Activated CD4-positive, alpha-beta T cell treated with anti-CD3 and anti-CD28 coated beads, Interleukin-2, amount 10 ng/mL, durations not matched to agents 24 days and 14 days (primary cell): ENCODE data around the gene ADAMTS18. TPM values are rescaled to one million over a fixed set of nuclear protein-coding genes. Genes with fewer than 3 reads are reported as not detected.

Experiments used
- DNase-seq: peaks from one replicate; pipeline ENCODE4 v3.0.0; 2022
- H3K27ac Mint-ChIP-seq: one replicate; pipeline ENCODE4 v1.8.0; 2022; ENCODE audit warnings: mild to moderate bottlenecking, mixed read lengths
- H3K27me3 Mint-ChIP-seq: one replicate; pipeline ENCODE4 v1.8.0; 2022; ENCODE audit warnings: mixed read lengths
- H3K36me3 Mint-ChIP-seq: one replicate; pipeline ENCODE4 v1.8.0; 2022; ENCODE audit warnings: low read depth, mild to moderate bottlenecking, mixed read lengths
- H3K4me1 Mint-ChIP-seq: one replicate; pipeline ENCODE4 v1.8.0; 2021; ENCODE audit warnings: mixed read lengths
- H3K4me3 Mint-ChIP-seq: one replicate; pipeline ENCODE4 v1.8.0; 2022; ENCODE audit warnings: mild to moderate bottlenecking, moderate library complexity, mixed read lengths
- H3K9me3 Mint-ChIP-seq: one replicate; pipeline ENCODE4 v1.8.0; 2021; ENCODE audit warnings: mixed read lengths
- intact Hi-C: fragments of 100-400 bp; cut with micrococcal nuclease; formaldehyde crosslinking; loops from one replicate; pipeline ENCODE4 v1.15.1; 2023
- total RNA-seq: library from RNA; stranded (reverse); gene quantifications from 2 replicates; pipeline ENCODE4 v1.2.3, GENCODE V29; 2022

The ADAMTS18 gene
- total RNA-seq, 1 donor from 2014 or later: not detected

DNA sequence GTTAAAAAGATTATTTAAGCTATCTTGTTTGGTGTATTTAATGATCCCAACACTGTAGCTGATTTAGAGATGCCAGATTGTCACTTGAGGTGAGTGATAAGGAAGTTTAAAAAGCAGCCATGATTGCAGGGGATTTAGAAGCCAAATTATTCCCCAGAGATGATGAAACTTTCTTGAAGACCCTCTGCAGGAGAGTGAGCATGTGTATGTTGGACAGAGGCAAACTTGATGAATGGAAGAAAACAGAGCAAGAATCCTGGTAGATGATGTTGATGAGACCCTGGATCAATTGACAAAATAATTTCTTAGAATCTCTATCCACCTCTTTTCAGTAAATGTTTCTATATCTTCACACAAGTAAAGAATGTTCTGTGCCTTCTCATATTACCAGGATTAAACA is 14.4 kb upstream of the ADAMTS18 start:
- no peak overlapping the region for H3K27ac Mint-ChIP-seq
- H3K4me3 Mint-ChIP-seq: no peak overlapping the region
- H3K27me3 Mint-ChIP-seq: no peaks in the 10 kb centered on the region
- H3K4me1 Mint-ChIP-seq: no peaks in the 10 kb centered on the region
- intact Hi-C loops: no loop called here
- no peak for DNase-seq
- no peaks in the 10 kb centered on the region for H3K9me3 Mint-ChIP-seq
- H3K36me3 Mint-ChIP-seq: no peaks in the 10 kb centered on the region

DNA sequence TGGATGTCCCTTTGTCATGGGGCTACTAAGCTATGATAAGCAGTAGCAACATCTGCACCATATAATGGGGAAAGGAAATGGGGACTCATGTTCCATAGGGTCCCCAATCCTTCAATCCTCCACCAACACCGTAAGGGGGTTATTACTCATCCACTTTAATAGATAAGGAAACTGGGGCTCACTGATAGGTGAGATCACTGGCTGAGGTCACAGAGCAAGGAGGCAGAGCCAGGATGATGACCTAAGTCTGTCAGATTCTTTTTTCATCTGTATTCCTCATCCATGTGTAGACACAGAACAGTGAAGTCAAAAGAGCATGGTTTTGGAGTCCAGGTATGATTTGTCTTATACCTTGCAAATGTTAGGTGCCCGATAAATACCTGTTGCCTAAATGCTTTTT is 10.5 kb upstream of the ADAMTS18 start:
- H3K4me3 Mint-ChIP-seq: no peak overlapping the region
- H3K4me1 Mint-ChIP-seq: no peaks in the 10 kb centered on the region
- peaks cover 1% of the 10 kb centered on the region for H3K27me3 Mint-ChIP-seq
- DNase-seq: no peak
- intact Hi-C loops: no loop called here
- no peak overlapping the region for H3K27ac Mint-ChIP-seq
- no peaks in the 10 kb centered on the region for H3K36me3 Mint-ChIP-seq
- H3K9me3 Mint-ChIP-seq: no peaks in the 10 kb centered on the region

DNA sequence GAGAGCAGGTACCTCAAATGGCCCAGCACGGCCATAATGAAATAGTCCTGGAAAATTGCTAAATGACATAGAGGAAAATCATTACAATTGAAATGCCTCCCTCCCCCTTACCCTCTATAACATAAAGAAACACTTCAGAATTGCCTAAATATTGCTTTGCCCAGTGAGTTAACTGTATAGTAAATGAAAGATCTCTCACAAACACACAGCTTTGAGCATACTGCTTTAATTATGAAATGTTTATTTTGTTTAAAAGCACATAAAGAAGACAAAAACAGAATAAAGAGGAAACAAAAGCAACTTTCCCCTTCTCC is 9.3 kb upstream of the ADAMTS18 start:
- Mint-ChIP-seq H3K36me3 (no peaks in the 10 kb centered on the region), H3K4me1 (no peaks in the 10 kb centered on the region), H3K4me3 (no peak overlapping the region), H3K27ac (no peak overlapping the region), H3K9me3 (no peaks in the 10 kb centered on the region), H3K27me3 (peaks cover 4% of the 10 kb centered on the region)
- intact Hi-C loops: no loop called here
- DNase-seq: no peak

DNA sequence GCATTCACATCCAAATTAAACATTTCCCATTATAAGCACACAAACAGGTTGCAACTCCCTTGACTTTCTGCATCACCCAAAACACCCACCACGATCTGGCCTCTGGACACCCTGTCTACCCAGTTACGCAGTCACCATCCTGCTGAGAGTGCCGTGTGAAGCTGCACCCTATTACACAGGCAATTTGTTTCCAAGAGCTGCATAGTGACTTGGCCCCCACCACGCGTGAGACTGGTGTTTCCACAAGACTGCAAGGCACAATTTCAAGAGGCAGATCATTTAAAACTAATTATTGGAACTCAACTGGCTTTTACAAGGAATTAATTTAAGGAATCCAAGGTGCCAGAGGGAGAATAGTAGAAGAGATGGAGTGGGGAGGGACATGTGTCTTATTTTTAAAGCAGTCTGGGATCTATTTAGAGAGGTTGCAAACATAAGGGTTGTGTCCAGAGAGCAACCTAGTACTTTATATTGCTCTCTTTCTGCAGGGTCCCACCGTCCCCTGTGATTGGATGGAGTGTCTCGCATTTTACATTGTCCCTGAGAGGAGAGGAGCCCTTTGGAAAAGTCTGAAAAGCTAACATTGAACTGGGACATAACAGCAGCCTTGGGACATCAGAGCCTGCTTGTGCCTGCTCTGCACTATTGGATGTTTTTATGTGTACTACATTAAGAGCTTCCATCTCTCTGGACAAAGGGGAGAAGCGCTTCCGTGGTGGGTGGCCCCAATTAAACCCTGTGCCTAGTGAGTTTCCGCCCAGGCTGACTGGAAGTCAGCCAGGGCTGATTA is 8.7 kb upstream of the ADAMTS18 start:
- DNase-seq: no peak
- no peak overlapping the region for H3K27ac Mint-ChIP-seq
- H3K36me3 Mint-ChIP-seq: no peaks in the 10 kb centered on the region
- H3K9me3 Mint-ChIP-seq: no peaks in the 10 kb centered on the region
- no peak overlapping the region for H3K4me3 Mint-ChIP-seq
- peaks cover 6% of the 10 kb centered on the region for H3K27me3 Mint-ChIP-seq
- H3K4me1 Mint-ChIP-seq: no peaks in the 10 kb centered on the region
- intact Hi-C loops: no loop called here

DNA sequence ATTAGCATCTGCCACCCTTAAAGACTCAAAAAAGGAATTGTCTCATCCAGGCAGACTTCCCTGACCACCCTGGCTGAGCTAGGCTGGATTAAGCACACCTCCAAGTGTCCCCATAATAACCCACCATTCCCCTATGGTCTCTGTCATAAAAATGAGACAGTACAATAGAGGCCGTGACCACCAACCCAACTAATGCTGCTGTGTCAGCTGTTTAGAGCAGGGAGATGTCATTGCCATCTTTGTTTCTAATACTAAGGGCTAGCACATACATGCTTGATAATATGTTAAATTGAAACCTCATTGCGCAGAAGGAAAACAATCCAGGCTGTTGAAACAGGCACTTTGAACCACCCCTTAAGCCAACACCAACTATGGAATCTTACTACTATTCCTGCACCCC is 7.2 kb upstream of the ADAMTS18 start:
- peaks cover 9% of the 10 kb centered on the region for H3K27me3 Mint-ChIP-seq
- no peaks in the 10 kb centered on the region for H3K9me3 Mint-ChIP-seq
- no peak for DNase-seq
- no peak overlapping the region for H3K4me3 Mint-ChIP-seq
- no peaks in the 10 kb centered on the region for H3K36me3 Mint-ChIP-seq
- intact Hi-C loops: no loop called here
- no peak overlapping the region for H3K27ac Mint-ChIP-seq
- no peaks in the 10 kb centered on the region for H3K4me1 Mint-ChIP-seq

DNA sequence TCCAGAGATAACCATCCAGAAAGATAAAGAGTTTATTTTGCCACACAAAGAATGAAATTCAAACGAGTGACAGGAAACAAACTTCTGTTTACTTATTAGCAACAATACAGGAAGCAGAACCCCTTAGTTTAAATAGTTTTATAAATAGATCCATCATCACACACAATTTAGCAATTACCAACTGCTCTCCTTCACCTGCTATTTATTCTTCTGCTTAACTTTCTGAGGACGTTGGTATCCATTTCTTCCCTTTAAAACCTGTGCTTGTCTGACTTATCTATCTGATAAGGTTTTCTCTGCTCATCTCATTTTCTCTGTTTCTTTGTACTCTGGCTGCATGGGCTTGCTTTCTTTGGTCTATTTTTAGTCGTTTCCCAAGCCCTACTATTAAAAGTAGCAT is 4.3 kb upstream of the ADAMTS18 start:
- Mint-ChIP-seq H3K36me3 (no peaks in the 10 kb centered on the region), H3K27ac (no peak overlapping the region), H3K4me1 (no peaks in the 10 kb centered on the region), H3K4me3 (no peak overlapping the region), H3K27me3 (peaks cover 23% of the 10 kb centered on the region), H3K9me3 (no peaks in the 10 kb centered on the region)
- DNase-seq: no peak
- intact Hi-C loops: loop anchor here (5.0 to 10.0 kb wide), 2 partner anchors 146 to 202 kb away; no protein-coding TSS in a partner anchor

DNA sequence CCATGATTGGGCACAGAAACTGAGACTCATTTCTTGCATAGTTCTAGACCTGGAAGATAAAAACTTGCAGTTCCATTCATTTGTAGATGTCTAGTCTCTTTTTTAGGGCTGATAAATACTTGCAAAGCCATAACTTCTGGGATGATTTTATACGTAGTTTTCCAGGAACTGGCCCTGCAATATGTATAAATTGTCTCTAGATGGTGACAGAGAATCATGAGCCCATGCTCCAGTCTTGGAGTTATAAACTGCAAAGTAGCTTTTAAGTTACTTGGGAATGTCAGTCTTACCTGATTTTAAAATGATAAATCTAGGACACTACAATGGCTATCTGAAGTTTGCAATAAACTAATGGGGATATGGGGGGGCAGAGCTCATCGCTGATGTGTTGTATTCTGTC is 3.0 kb upstream of the ADAMTS18 start:
- intact Hi-C loops: loop anchor here (5.0 to 10.0 kb wide), 2 partner anchors 147 to 201 kb away; no protein-coding TSS in a partner anchor

DNA sequence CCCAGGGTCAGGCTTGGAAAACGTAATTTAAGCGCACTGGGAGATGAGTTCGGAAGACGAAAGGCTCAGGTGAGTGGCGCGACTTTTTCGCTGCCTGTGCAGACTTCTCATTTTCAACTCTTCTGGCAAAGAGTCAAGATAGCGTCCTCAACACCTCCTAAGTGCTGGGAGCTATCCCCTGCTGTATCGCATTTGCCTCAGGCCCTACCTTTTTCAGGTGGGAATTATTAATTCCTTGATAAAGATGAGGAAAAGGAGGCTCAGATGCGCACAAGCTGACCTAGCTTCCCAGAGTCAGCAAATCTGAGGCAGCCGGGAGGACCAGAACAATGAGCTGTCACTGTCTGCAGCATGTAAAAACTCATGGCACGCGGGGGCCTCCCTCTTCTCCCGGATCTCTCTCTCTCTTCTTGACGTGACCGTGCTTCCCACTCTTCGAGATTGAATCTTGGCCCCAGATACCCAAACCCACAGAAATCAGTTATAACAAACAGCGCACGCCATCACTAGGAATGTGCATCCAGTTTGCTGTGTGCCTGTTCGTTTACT is 512 bp upstream of the ADAMTS18 start:
- intact Hi-C loops: loop anchor here (5.0 to 10.0 kb wide), 2 partner anchors 149 to 198 kb away; no protein-coding TSS in a partner anchor
- peaks cover 40% of the 10 kb centered on the region for H3K27me3 Mint-ChIP-seq
- H3K4me1 Mint-ChIP-seq: no peaks in the 10 kb centered on the region

More for the DNA sequence above, 3.0 kb upstream of the ADAMTS18 start:
- H3K9me3 Mint-ChIP-seq: no peaks in the 10 kb centered on the region
- no peaks in the 10 kb centered on the region for H3K36me3 Mint-ChIP-seq
- no peak overlapping the region for H3K4me3 Mint-ChIP-seq
- H3K27ac Mint-ChIP-seq: no peak overlapping the region
- no peak for DNase-seq
- H3K4me1 Mint-ChIP-seq: no peaks in the 10 kb centered on the region
- H3K27me3 Mint-ChIP-seq: peaks cover 36% of the 10 kb centered on the region

DNA sequence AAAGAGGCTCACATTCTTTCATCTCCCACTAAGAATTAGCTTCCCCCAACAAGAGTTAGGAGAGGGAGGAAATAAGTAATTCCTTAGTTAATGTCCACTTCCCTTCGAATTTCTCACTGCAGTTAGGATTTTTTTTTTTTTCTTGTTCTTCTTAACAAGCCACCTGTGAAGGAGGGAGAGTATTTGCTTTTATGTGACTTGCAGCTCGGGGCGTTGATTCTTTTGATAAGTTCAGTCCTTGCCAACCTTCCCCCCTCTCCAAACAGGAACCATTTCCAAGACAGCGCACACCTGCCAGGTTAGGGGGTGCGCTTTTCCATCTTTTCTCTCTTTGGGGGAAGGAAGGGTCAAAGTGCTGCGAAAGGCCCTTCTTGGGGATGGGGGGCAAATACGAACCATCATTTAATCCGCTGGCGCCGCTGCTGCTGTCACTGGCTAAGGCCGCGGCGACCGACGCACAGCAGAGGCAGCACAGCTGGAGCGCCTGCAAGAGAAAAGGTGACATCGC is 758 bp downstream of the ADAMTS18 start:
- Mint-ChIP-seq H3K4me1 (no peaks in the 10 kb centered on the region), H3K27ac (no peak overlapping the region), H3K4me3 (no peak overlapping the region), H3K36me3 (no peaks in the 10 kb centered on the region), H3K27me3 (peaks cover 38% of the 10 kb centered on the region), H3K9me3 (no peaks in the 10 kb centered on the region)
- intact Hi-C loops: loop anchor here (10.0 kb wide), 1 partner anchor 151 kb away; no protein-coding TSS in a partner anchor
- no peak for DNase-seq

More for the DNA sequence above, 512 bp upstream of the ADAMTS18 start:
- H3K4me3 Mint-ChIP-seq: no peak overlapping the region
- no peaks in the 10 kb centered on the region for H3K36me3 Mint-ChIP-seq
- no peaks in the 10 kb centered on the region for H3K9me3 Mint-ChIP-seq
- H3K27ac Mint-ChIP-seq: no peak overlapping the region
- no peak for DNase-seq

DNA sequence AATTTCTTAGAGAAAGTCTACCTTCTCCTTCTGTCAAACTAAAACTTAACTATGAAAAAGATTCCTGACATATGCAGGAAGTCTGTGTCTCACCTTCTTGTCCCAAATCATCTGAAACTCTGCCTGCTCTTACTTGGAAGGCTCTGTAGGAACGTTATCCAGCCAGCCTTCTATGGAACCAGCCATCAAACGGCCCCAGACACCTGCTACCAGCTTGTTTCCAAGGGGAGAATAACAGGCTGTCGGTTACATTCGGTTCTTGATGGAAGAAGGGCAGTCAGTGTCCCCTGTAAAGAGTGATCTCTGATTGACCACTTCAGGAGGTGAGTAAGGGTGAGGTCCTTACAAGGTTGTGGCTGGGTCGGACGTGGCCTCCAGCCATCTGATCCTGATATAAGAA is 1.7 kb downstream of the ADAMTS18 start:
- no peak overlapping the region for H3K4me3 Mint-ChIP-seq
- H3K27me3 Mint-ChIP-seq: peaks cover 37% of the 10 kb centered on the region
- no peaks in the 10 kb centered on the region for H3K9me3 Mint-ChIP-seq
- H3K36me3 Mint-ChIP-seq: no peaks in the 10 kb centered on the region
- DNase-seq: no peak
- intact Hi-C loops: loop anchor here (10.0 kb wide), 1 partner anchor 152 kb away; no protein-coding TSS in a partner anchor
- no peak overlapping the region for H3K27ac Mint-ChIP-seq
- H3K4me1 Mint-ChIP-seq: no peaks in the 10 kb centered on the region

DNA sequence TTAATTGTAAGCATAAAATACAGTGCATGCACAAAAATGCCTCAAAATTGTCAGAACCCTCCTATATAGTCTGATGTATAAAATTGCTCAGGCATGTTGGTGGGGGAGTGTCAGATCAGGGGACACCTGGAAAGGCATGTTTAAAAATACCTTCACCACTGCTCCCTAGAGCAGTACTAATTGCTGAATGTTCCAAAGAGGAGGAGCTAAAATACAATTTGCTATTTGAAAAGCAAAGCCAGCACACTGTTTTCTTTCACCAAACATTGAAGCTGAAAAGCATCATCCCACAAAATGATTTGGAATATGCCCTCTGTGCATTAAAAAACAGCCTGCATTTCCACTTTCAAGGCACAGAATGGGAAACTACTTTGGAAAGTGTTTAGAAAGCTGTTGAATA is 2.6 kb downstream of the ADAMTS18 start:
- Mint-ChIP-seq H3K36me3 (no peaks in the 10 kb centered on the region), H3K9me3 (no peaks in the 10 kb centered on the region), H3K27me3 (peaks cover 35% of the 10 kb centered on the region), H3K4me1 (no peaks in the 10 kb centered on the region), H3K4me3 (no peak overlapping the region), H3K27ac (no peak overlapping the region)
- DNase-seq: no peak
- intact Hi-C loops: loop anchor here (10.0 kb wide), 1 partner anchor 153 kb away; no protein-coding TSS in a partner anchor

DNA sequence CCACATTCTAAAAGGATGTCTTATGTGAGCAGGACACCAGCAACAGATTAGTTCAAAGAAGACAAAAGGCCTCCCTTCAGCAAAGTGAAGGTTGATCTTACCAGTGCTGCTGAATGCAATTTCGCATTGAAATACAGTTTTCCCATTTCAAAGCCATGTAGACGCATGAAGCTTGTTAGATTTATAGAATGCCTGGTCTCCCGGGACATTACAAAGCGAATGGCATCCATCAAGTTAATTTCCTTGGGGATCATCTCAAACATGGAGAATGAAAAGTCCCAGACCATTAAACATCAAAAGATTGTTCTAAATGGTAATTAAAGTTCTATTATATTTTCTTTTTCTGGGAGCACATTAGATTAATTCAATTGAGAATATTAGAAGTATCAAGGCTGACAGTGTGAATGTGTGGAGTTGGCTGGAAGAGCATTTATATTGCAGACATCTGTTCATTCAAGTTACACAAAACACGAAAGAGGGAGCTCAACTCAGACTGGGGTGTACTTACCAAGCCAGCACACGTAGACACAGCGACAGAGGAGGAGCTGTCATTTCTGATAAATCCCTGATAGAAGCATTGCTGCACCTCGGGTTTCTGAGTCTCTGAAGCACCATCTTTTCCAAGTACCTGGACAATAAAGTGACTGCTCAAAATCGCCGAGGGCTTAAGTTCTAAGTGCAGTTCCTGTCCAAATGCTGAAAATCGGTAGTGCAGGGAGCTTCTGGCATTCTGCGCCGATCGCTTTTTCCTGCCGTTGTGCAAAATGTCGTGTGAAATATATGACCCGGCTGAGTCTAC is 3.8 kb downstream of the ADAMTS18 start:
- no peak for DNase-seq
- no peaks in the 10 kb centered on the region for H3K9me3 Mint-ChIP-seq
- H3K4me3 Mint-ChIP-seq: no peak overlapping the region
- H3K27me3 Mint-ChIP-seq: peaks cover 30% of the 10 kb centered on the region
- no peaks in the 10 kb centered on the region for H3K36me3 Mint-ChIP-seq
- intact Hi-C loops: loop anchor here (10.0 kb wide), 1 partner anchor 154 kb away; no protein-coding TSS in a partner anchor
- no peak overlapping the region for H3K27ac Mint-ChIP-seq
- no peaks in the 10 kb centered on the region for H3K4me1 Mint-ChIP-seq

DNA sequence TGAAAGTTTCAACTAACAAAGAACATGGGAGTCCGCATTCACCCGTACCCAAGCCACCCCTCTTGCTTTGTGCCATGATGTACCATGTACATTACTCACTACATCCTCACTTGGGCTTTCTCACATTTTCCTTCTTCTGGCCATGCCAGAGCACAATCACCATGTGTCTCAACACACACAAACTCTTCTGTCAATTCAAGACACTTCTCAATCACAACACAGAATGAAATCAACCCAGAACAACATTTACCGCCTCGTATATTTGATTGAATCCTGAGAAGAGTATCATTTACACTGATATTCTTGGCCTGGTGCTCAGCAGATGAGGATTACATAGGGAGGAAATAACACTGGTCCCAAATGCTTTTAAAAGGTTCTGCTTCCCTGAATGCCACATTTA is 4.5 kb downstream of the ADAMTS18 start:
- no peak for DNase-seq
- intact Hi-C loops: loop anchor here (10.0 kb wide), 1 partner anchor 154 kb away; no protein-coding TSS in a partner anchor
- no peaks in the 10 kb centered on the region for H3K36me3 Mint-ChIP-seq
- peaks cover 24% of the 10 kb centered on the region for H3K27me3 Mint-ChIP-seq
- H3K4me1 Mint-ChIP-seq: no peaks in the 10 kb centered on the region
- no peaks in the 10 kb centered on the region for H3K9me3 Mint-ChIP-seq
- H3K27ac Mint-ChIP-seq: no peak overlapping the region
- H3K4me3 Mint-ChIP-seq: no peak overlapping the region
